HCT116 (cell line): ENCODE data around the gene CSF2RB. TPM values are rescaled to one million over a fixed set of nuclear protein-coding genes. Genes with fewer than 3 reads are reported as not detected.

Experiments
- ATAC-seq: fragments of 200-7000 bp; cut with Tn5 transposase; 2 replicates; pipeline ENCODE4 v1.9.1; 2020; ENCODE audit warnings: mild to moderate bottlenecking, moderate library complexity
- BruUV-seq: library from RNA; stranded (reverse); fragments of 400-500 nt; replicated peaks from 2 replicates; lab custom pipeline; 2021; lab: Mats Ljungman, UMichigan
- CTCF ChIA-PET: fragments of 300-600 bp; sonication (Branson Sonifier 250); formaldehyde crosslinking; loops from one replicate; lab custom pipeline; 2021; ENCODE audit warnings: antibody characterized with exemption; lab: Charles Lee
- POLR2A ChIA-PET: fragments of 300-600, 350-600 bp; sonication (Branson Sonifier 250); formaldehyde crosslinking; loops from one replicate; lab custom pipeline; 2021; ENCODE audit warnings: antibody characterized with exemption; lab: Charles Lee
- RAD21 ChIA-PET, 2 experiments: fragments of 300-600 bp; sonication (Branson Sonifier 250); formaldehyde crosslinking; loops; one replicate each; lab custom pipeline; 2023; ENCODE audit warnings: low total read pairs in 2 of 2; ENCODE audit not compliant: uncharacterized antibody in 2 of 2, unreplicated experiment in 2 of 2, low non-redundant PET in 1 of 2; lab: Charles Lee
- DNase-seq: peaks from one replicate; pipeline ENCODE4 v3.0.0-alpha.2; 2010; ENCODE audit warnings: low read depth, low spot score
- H2AFZ ChIP-seq: fragments of 200-600 bp; shearing (Covaris generic), sonication (generic); 2 replicates; pipeline ENCODE4 v1.6.1; 2017; ENCODE audit warnings: low read depth, mixed run types, mixed read lengths, antibody characterized with exemption, low read length; ENCODE audit not compliant: poor library complexity, severe bottlenecking
- H3K27ac ChIP-seq: 2 replicates; pipeline ENCODE4 v1.5.1; 2012; ENCODE audit warnings: low read depth, low read length
- H3K27me3 ChIP-seq: fragments of 200-600 bp; sonication (generic); 2 replicates; pipeline ENCODE4 v1.6.1; 2016; ENCODE audit warnings: mixed run types, low read length, mixed read lengths; ENCODE audit not compliant: insufficient read depth
- H3K36me3 ChIP-seq, 2 experiments: fragments of 200-500 bp in 1 of 2; fragments of 200-600 bp in 1 of 2; sonication (Bioruptor generic) in 1 of 2; sonication (generic) in 1 of 2; 2 replicates each; pipeline versions ENCODE4 v1.5.1 to v1.6.1; 2014 to 2016; ENCODE audit warnings: low read length in 2 of 2, inconsistent platforms in 1 of 2, mixed read lengths in 1 of 2, mixed run types in 1 of 2; ENCODE audit not compliant: insufficient read depth in 2 of 2, control insufficient read depth in 1 of 2
- H3K4me1 ChIP-seq, 2 experiments: fragments of 200-600 bp in 1 of 2; sonication (generic) in 1 of 2; 2 replicates each; pipeline versions ENCODE4 v1.5.1 to v1.6.1; 2012 to 2017; ENCODE audit warnings: low read length in 2 of 2, inconsistent platforms in 1 of 2, mild to moderate bottlenecking in 1 of 2, mixed read lengths in 1 of 2, mixed run types in 1 of 2, moderate library complexity in 1 of 2; ENCODE audit not compliant: insufficient read depth in 2 of 2, control insufficient read depth in 1 of 2
- H3K4me2 ChIP-seq: fragments of 200-600 bp; sonication (generic); 2 replicates; pipeline ENCODE4 v1.6.1; 2017; ENCODE audit warnings: mixed run types, low read length, mixed read lengths
- H3K4me3 ChIP-seq, 2 experiments: fragments of 200-600 bp in 1 of 2; sonication (generic) in 1 of 2; replicated peaks in 1 of 2; 2 replicates each; pipeline ENCODE4 v1.5.1; 2011 to 2016; ENCODE audit warnings: low read length in 2 of 2, control low read depth in 1 of 2, low read depth in 1 of 2, mild to moderate bottlenecking in 1 of 2, mixed read lengths in 1 of 2, mixed run types in 1 of 2
- H3K79me2 ChIP-seq: fragments of 200-600 bp; sonication (generic); 2 replicates; pipeline ENCODE4 v1.6.1; 2017; ENCODE audit warnings: mild to moderate bottlenecking, mixed run types, low read length, moderate library complexity, mixed read lengths; ENCODE audit not compliant: insufficient read depth
- H3K9ac ChIP-seq: fragments of 200-600 bp; sonication (generic); 2 replicates; pipeline ENCODE4 v1.6.1; 2016; ENCODE audit warnings: low read length, mixed read lengths
- H3K9me2 ChIP-seq: fragments of 200-600 bp; sonication (generic), shearing (Covaris generic); 2 replicates; pipeline ENCODE4 v1.6.1; 2017; ENCODE audit warnings: mixed run types, mild to moderate bottlenecking, moderate library complexity; ENCODE audit not compliant: insufficient read depth
- H3K9me3 ChIP-seq, 2 experiments: fragments of 200-500 bp in 1 of 2; fragments of 200-600 bp in 1 of 2; sonication (Bioruptor generic) in 1 of 2; sonication (generic) in 1 of 2; 2 replicates each; pipeline ENCODE4 v1.6.1; 2014 to 2017; ENCODE audit warnings: low read length in 2 of 2, mixed read lengths in 2 of 2, inconsistent platforms in 1 of 2, low read depth in 1 of 2, mild to moderate bottlenecking in 1 of 2, mixed run types in 1 of 2, moderate library complexity in 1 of 2; ENCODE audit not compliant: control insufficient read depth in 1 of 2, insufficient read depth in 1 of 2
- H4K20me1 ChIP-seq: fragments of 200-600 bp; sonication (generic), shearing (Covaris generic); 2 replicates; pipeline ENCODE4 v1.6.1; 2017; ENCODE audit warnings: mixed run types, mild to moderate bottlenecking, moderate library complexity; ENCODE audit not compliant: insufficient read depth
- CTCF ChIP-seq, 3 experiments: fragments of 200-600 bp in 1 of 3; sonication (generic) in 1 of 3; IDR thresholded peaks in 2 of 3; conservative IDR thresholded peaks in 1 of 3; 2 replicates each; pipeline ENCODE4 v1.5.1; 2012 to 2017; ENCODE audit warnings: low read depth in 2 of 3, low read length in 2 of 3, antibody characterized with exemption in 1 of 3, borderline replicate concordance in 1 of 3, control low read depth in 1 of 3, mild to moderate bottlenecking in 1 of 3, mixed read lengths in 1 of 3, mixed run types in 1 of 3, moderate library complexity in 1 of 3; ENCODE audit not compliant: insufficient read depth in 1 of 3
- ELF1 ChIP-seq: IDR thresholded peaks from 2 replicates; pipeline ENCODE4 v1.6.1; 2012; ENCODE audit warnings: low read depth, borderline replicate concordance
- EZH2 ChIP-seq: fragments of 200-600 bp; sonication (generic); IDR thresholded peaks from 2 replicates; pipeline ENCODE4 v1.6.1; 2017; ENCODE audit warnings: antibody characterized with exemption, mixed run types
- FOSL1 ChIP-seq: IDR thresholded peaks from 2 replicates; pipeline ENCODE4 v1.6.1; 2012; ENCODE audit warnings: low read depth
- JUND ChIP-seq: IDR thresholded peaks from 2 replicates; pipeline ENCODE4 v1.6.1; 2012
- POLR2AphosphoS5 ChIP-seq: IDR thresholded peaks from 2 replicates; pipeline ENCODE4 v1.6.1; 2011; ENCODE audit warnings: mild to moderate bottlenecking, low read depth, low read length, moderate library complexity
- SIN3A ChIP-seq: IDR thresholded peaks from 2 replicates; pipeline ENCODE4 v1.6.1; 2012; ENCODE audit warnings: low read depth
- SP1 ChIP-seq: IDR thresholded peaks from 2 replicates; pipeline ENCODE4 v1.6.1; 2012; ENCODE audit warnings: low read depth
- SRF ChIP-seq: IDR thresholded peaks from 2 replicates; pipeline ENCODE4 v1.6.1; 2012; ENCODE audit warnings: low read depth
- TCF7L2 ChIP-seq: IDR thresholded peaks from 2 replicates; pipeline ENCODE4 v1.7.0; 2011; ENCODE audit warnings: borderline replicate concordance, inconsistent platforms; ENCODE audit not compliant: insufficient read depth, insufficient read length; ENCODE audit errors: extremely low read depth
- YY1 ChIP-seq: IDR thresholded peaks from 2 replicates; pipeline ENCODE4 v1.6.1; 2011; ENCODE audit warnings: low read length, low read depth, moderate library complexity, mild to moderate bottlenecking; ENCODE audit not compliant: insufficient replicate concordance; ENCODE audit errors: extremely low read depth
- ZNF274 ChIP-seq: fragments of 200-500 bp; sonication (Bioruptor generic); IDR thresholded peaks from 2 replicates; pipeline ENCODE4 v1.6.1; 2014; ENCODE audit warnings: mild to moderate bottlenecking, low read depth, low read length, inconsistent platforms
- intact Hi-C: fragments of 100-400 bp; cut with micrococcal nuclease; formaldehyde crosslinking; loops from 2 replicates; pipeline ENCODE4 v1.10.0; 2022
- total RNA-seq: library from RNA; stranded (reverse); gene quantifications from one replicate; pipeline ENCODE4 v1.2.1, GENCODE V29; 2021; ENCODE audit not compliant: unreplicated experiment
- TF ChIP-seq, protein P1 (sequence below): IDR thresholded peaks from 2 replicates; pipeline ENCODE4 v1.6.1; 2011; ENCODE audit warnings: mild to moderate bottlenecking, low read length, moderate library complexity; ENCODE audit not compliant: insufficient replicate concordance; ENCODE audit errors: extremely low read depth
- TF ChIP-seq, protein P2 (sequence below): IDR thresholded peaks from 2 replicates; pipeline ENCODE4 v1.6.1; 2012
- TF ChIP-seq, protein P3 (sequence below): IDR thresholded peaks from 2 replicates; pipeline ENCODE4 v1.6.1; 2012

The CSF2RB gene
- total RNA-seq, 1 experiment from 2014 or later = 0.10 TPM

GRCh38 chr22:36911887-36912661 is 1.4 kb upstream of the CSF2RB start:
- H3K9ac ChIP-seq = no peak overlapping the region
- no peak overlapping the region for H3K4me2 ChIP-seq
- ChIA-PET RAD21 (no interaction called here), POLR2A (no interaction called here), CTCF (no interaction called here)
- H2AFZ ChIP-seq = no peak overlapping the region
- no TSS peak for BruUV-seq
- H4K20me1 ChIP-seq = no peaks in the 10 kb centered on the region
- no peaks in the 10 kb centered on the region for H3K36me3 ChIP-seq
- H3K27me3 ChIP-seq = peaks cover 29% of the 10 kb centered on the region
- TF ChIP-seq TCF7L2 (no peak), CTCF (IDR thresholded peaks at IDR 0.05 in 2 of 3, conservative IDR thresholded peaks at IDR 0.05 in 1 of 3; ENCODE audit: borderline replicate concordance in 1 of 3, insufficient read depth in 1 of 3, low read depth in 2 of 3, low read length in 2 of 3) (no peak), SP1 (no peak), SIN3A (no peak), SRF (no peak), EZH2 (no peak), FOSL1 (no peak), POLR2AphosphoS5 (no peak), ZNF274 (no peak), JUND (no peak), ELF1 (no peak), YY1 (no peak)
- TF ChIP-seq, protein P1, sequence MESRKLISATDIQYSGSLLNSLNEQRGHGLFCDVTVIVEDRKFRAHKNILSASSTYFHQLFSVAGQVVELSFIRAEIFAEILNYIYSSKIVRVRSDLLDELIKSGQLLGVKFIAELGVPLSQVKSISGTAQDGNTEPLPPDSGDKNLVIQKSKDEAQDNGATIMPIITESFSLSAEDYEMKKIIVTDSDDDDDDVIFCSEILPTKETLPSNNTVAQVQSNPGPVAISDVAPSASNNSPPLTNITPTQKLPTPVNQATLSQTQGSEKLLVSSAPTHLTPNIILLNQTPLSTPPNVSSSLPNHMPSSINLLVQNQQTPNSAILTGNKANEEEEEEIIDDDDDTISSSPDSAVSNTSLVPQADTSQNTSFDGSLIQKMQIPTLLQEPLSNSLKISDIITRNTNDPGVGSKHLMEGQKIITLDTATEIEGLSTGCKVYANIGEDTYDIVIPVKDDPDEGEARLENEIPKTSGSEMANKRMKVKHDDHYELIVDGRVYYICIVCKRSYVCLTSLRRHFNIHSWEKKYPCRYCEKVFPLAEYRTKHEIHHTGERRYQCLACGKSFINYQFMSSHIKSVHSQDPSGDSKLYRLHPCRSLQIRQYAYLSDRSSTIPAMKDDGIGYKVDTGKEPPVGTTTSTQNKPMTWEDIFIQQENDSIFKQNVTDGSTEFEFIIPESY = no peak
- TF ChIP-seq, protein P2, sequence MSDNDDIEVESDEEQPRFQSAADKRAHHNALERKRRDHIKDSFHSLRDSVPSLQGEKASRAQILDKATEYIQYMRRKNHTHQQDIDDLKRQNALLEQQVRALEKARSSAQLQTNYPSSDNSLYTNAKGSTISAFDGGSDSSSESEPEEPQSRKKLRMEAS = no peak
- TF ChIP-seq, protein P3, sequence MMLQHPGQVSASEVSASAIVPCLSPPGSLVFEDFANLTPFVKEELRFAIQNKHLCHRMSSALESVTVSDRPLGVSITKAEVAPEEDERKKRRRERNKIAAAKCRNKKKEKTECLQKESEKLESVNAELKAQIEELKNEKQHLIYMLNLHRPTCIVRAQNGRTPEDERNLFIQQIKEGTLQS = no peak
- H3K4me1 ChIP-seq = no peaks in the 10 kb centered on the region
- H3K4me3 ChIP-seq = no peak overlapping the region
- no peak for ATAC-seq
- intact Hi-C loops = no loop called here
- H3K79me2 ChIP-seq = no peaks in the 10 kb centered on the region
- no peaks in the 10 kb centered on the region for H3K9me3 ChIP-seq
- H3K27ac ChIP-seq = no peak overlapping the region
- DNase-seq = no peak
- no peaks in the 10 kb centered on the region for H3K9me2 ChIP-seq
